Fibroblast of villous mesenchyme (primary cell): ENCODE results near the gene AIG1. TPM values are rescaled to one million over a fixed set of nuclear protein-coding genes. Genes with fewer than 3 reads are reported as not detected.

Experiments used
- DNase-seq: peaks from one replicate; pipeline ENCODE4 v3.0.0-alpha.2; 2010; ENCODE audit warnings: low read depth
- H3K4me3 ChIP-seq: 2 replicates; pipeline ENCODE4 v1.5.1; 2011; ENCODE audit warnings: low read depth, mild to moderate bottlenecking, low read length
- CTCF ChIP-seq: IDR thresholded peaks from 2 replicates; pipeline ENCODE4 v1.5.1; 2012; ENCODE audit warnings: low read depth, mild to moderate bottlenecking, low read length; ENCODE audit not compliant: insufficient read depth
- total RNA-seq: library from RNA; depleted of rRNA; stranded (reverse); fragments of >200 nt; gene quantifications from 2 replicates; pipeline ENCODE4 v1.2.3, GENCODE V29; 2012

AIG1 gene
- total RNA-seq, 1 donor: 44.9 TPM

- H3K4me3 ChIP-seq: no peak overlapping the region
- DNase-seq: no peak
- TF ChIP-seq CTCF: no peak
Measured at GRCh38 chr6:143090314-143091044, 29.8 kb downstream of the AIG1 start.

- TF ChIP-seq CTCF: no peak
- no peak overlapping the region for H3K4me3 ChIP-seq
- DNase-seq: no peak
Measured at GRCh38 chr6:143092768-143093167, 32.1 kb downstream of the AIG1 start.

- H3K4me3 ChIP-seq: no peak overlapping the region
- TF ChIP-seq CTCF: no peak
- DNase-seq: no peak
Measured at GRCh38 chr6:143093290-143093689, 32.6 kb downstream of the AIG1 start.

GRCh38 chr6:143096403-143096802 is 35.7 kb downstream of the AIG1 start:
- no peak overlapping the region for H3K4me3 ChIP-seq
- DNase-seq: no peak
- TF ChIP-seq CTCF: no peak

- no peak overlapping the region for H3K4me3 ChIP-seq
- TF ChIP-seq CTCF: no peak
- DNase-seq: no peak
Measured at GRCh38 chr6:143097224-143097795, 36.6 kb downstream of the AIG1 start.

- H3K4me3 ChIP-seq: no peak overlapping the region
- no peak for DNase-seq
- TF ChIP-seq CTCF: no peak
Measured at GRCh38 chr6:143098054-143098671, 37.5 kb downstream of the AIG1 start.
